Lower lobe of right lung (tissue), 2 donors: Measurements from ENCODE around the gene BMP8B. TPM values are rescaled to one million over a fixed set of nuclear protein-coding genes. Genes with fewer than 3 reads are reported as not detected.
"Not testable (repeated sequence)": the region's sequence is repeated elsewhere in the genome, so short reads cannot be mapped to it uniquely, and the experiment has no call there.

Experiments used
- ATAC-seq, 2 donors: fragments of 200-7000 bp; cut with Tn5 transposase; one replicate each; pipeline ENCODE4 v1.9.1; 2020 to 2022; ENCODE audit warnings: mild to moderate bottlenecking in 2 of 2, moderate library complexity in 2 of 2
- DNase-seq: peaks from one replicate; pipeline ENCODE4 v3.0.0-alpha.2; 2020
- H3K27ac ChIP-seq: fragments of 200-600 bp; one replicate; pipeline ENCODE4 v1.8.0; 2022
- H3K27me3 ChIP-seq: fragments of 200-600 bp; one replicate; pipeline ENCODE4 v1.8.0; 2022; ENCODE audit warnings: low read depth
- H3K36me3 ChIP-seq: fragments of 200-600 bp; one replicate; pipeline ENCODE4 v1.8.0; 2022; ENCODE audit warnings: mild to moderate bottlenecking
- H3K4me1 ChIP-seq: fragments of 200-600 bp; one replicate; pipeline ENCODE4 v1.8.0; 2022
- H3K4me3 ChIP-seq: fragments of 200-600 bp; one replicate; pipeline ENCODE4 v1.8.0; 2022; ENCODE audit warnings: mild to moderate bottlenecking
- H3K9me3 ChIP-seq: fragments of 200-600 bp; one replicate; pipeline ENCODE4 v1.8.0; 2022
- CTCF ChIP-seq: fragments of 200-600 bp; IDR thresholded peaks from one replicate; pipeline ENCODE4 v1.8.0; 2022; ENCODE audit warnings: antibody characterized with exemption, mild to moderate bottlenecking
- intact Hi-C: fragments of 100-400 bp; cut with DNase I; formaldehyde crosslinking; loops from one replicate; pipeline ENCODE4 v1.11.0; 2022
- total RNA-seq: library from RNA; stranded (reverse); fragmentation: NEBNext Ultra II Directional; extraction: Animal tissue kit (Norgen Biotek cat#: 25700); gene quantifications from one replicate; pipeline ENCODE4 v1.2.1, GENCODE V29; 2021
- donor health status: DM: no; HTN: yes; CAD: no; lungs with severe emphysema.

The BMP8B gene
- total RNA-seq, 1 donor from 2014 or later = 1.7 TPM

GRCh38 chr1:39818482-39818881, 29.8 kb upstream of the BMP8B start:
- peak; percentile 30 for DNase-seq
- Histone ChIP-seq H3K4me3 (no peak overlapping the region), H3K36me3 (no peaks in the 10 kb centered on the region), H3K27ac (no peak overlapping the region), H3K27me3 (peaks cover 10% of the 10 kb centered on the region), H3K4me1 (no peaks in the 10 kb centered on the region), H3K9me3 (no peaks in the 10 kb centered on the region)
- intact Hi-C loops = loop anchor here (10.0 kb wide), 1 partner anchor 86 kb away; the partner anchor contains the start of gene MYCL
- TF ChIP-seq CTCF = no peak
- no peak for ATAC-seq

GRCh38 chr1:39817091-39817932, 28.6 kb upstream of the BMP8B start:
- peak; percentile 82 to 83 for ATAC-seq
- not testable (repeated sequence) for H3K36me3 ChIP-seq, H3K9me3 ChIP-seq, H3K27ac ChIP-seq, H3K4me1 ChIP-seq, H3K4me3 ChIP-seq
- H3K27me3 ChIP-seq = peaks cover 10% of the 10 kb centered on the region
- DNase-seq = peak; percentile 73
- intact Hi-C loops = loop anchor here (10.0 kb wide), 1 partner anchor 87 kb away; the partner anchor contains the start of gene MYCL

GRCh38 chr1:39816415-39817090, 27.9 kb upstream of the BMP8B start:
- peak; percentile 93 for ATAC-seq
- Histone ChIP-seq H3K27me3 (peaks cover 10% of the 10 kb centered on the region), H3K4me3 (no peak overlapping the region), H3K9me3 (no peaks in the 10 kb centered on the region), H3K27ac (no peak overlapping the region), H3K36me3 (no peaks in the 10 kb centered on the region), H3K4me1 (no peaks in the 10 kb centered on the region)
- intact Hi-C loops = loop anchor here (10.0 kb wide), 1 partner anchor 88 kb away; the partner anchor contains the start of gene MYCL
- TF ChIP-seq CTCF = peak; percentile 87
- DNase-seq = peak; percentile 75

- ATAC-seq = no peak
- no peaks in the 10 kb centered on the region for H3K36me3 ChIP-seq
- TF ChIP-seq CTCF = no peak
- H3K9me3 ChIP-seq = no peaks in the 10 kb centered on the region
- H3K4me3 ChIP-seq = no peak overlapping the region
- DNase-seq = no peak
- H3K4me1 ChIP-seq = no peaks in the 10 kb centered on the region
- H3K27me3 ChIP-seq = peaks cover 10% of the 10 kb centered on the region
- intact Hi-C loops = loop anchor here (10.0 kb wide), 1 partner anchor 92 kb away; the partner anchor contains the start of gene MYCL
- H3K27ac ChIP-seq = no peak overlapping the region
These were observed 24.2 kb upstream of the BMP8B start for GRCh38 chr1:39812913-39813312.

- Histone ChIP-seq H3K4me1 (no peaks in the 10 kb centered on the region), H3K27me3 (peaks cover 3% of the 10 kb centered on the region), H3K36me3 (no peaks in the 10 kb centered on the region), H3K9me3 (no peaks in the 10 kb centered on the region), H3K27ac (no peak overlapping the region), H3K4me3 (no peak overlapping the region)
- no peak for TF ChIP-seq CTCF
- intact Hi-C loops = no loop called here
- DNase-seq = no peak
- no peak for ATAC-seq
These were observed 20.3 kb upstream of the BMP8B start for GRCh38 chr1:39808784-39809517.
